GM18498 (cell line): Measurements from ENCODE around the gene ALG2.
A peak's percentile ranks its signal among the peaks of the same experiment; 100 is the strongest.
"Not testable (repeated sequence)": the region's sequence is repeated elsewhere in the genome, so short reads cannot be mapped to it uniquely, and the experiment has no call there.

Experiments
- ATAC-seq: cut with Tn5 transposase; IDR thresholded peaks from one replicate; pipeline ENCODE4 v1.9.1; 2021; ENCODE audit warnings: mild to moderate bottlenecking, moderate library complexity; ENCODE audit not compliant: unreplicated experiment

The ALG2 gene

DNA sequence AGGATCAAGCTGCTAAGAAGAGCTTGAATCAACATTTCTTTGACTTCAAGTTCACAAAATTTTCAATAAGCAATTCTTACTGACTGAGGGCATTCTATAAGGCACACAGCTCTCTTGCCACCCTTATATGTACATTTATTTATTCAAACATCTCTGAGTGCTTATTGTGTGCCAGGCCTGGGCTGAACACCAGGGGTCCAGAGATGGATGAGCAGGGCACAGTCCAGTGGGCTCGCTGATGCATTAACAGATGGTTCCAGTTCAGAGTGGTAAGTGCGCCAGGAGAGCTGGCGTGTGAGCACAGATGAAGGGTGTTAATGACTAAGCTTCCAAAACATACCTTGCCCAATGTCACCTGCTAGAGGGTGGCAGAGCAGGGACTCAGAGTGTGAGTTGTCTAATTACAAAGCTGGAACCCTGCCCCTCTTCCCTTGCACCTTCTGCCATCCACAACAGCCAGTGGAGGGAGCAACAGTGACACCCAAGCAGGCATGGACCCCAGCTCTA is 24.6 kb downstream of the ALG2 start:
- no peak for ATAC-seq

DNA sequence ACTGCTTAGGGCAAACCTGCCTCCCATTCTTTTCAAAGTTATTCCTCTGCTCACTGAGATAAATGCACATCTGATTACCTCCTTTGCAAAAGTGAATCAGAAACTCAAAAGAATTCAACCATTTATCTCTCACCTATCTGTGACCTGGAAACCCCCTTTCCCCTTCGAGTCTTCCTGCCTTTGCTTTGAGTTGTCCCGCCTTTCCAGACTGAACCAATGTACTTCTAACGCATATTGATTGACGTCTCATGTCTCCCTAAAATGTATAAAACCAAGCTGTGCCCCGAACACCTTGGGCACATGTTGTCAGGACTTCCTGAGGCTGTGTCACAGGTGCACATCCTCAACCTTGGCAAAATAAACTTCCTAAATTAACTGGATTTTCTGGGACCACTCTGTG is 25.3 kb downstream of the ALG2 start:
- ATAC-seq, result not testable (repeated sequence)

DNA sequence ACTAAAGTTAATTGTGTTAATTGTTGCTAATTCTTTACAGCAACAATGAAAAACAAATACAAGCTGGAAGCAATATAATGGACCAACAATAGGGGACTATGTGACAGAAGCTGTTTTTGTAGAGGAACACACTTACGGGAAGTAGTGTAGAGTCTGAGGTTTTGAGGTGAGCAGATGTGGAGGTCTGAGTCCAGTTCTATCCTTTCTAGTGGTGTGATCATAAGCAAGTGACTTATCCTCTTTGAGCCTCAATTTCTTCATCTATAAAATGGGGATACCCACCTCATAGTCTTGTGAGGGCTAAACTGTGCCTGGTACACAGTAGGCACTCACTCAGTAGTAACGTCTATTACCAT is 28.3 kb downstream of the ALG2 start:
- ATAC-seq, result no peak

DNA sequence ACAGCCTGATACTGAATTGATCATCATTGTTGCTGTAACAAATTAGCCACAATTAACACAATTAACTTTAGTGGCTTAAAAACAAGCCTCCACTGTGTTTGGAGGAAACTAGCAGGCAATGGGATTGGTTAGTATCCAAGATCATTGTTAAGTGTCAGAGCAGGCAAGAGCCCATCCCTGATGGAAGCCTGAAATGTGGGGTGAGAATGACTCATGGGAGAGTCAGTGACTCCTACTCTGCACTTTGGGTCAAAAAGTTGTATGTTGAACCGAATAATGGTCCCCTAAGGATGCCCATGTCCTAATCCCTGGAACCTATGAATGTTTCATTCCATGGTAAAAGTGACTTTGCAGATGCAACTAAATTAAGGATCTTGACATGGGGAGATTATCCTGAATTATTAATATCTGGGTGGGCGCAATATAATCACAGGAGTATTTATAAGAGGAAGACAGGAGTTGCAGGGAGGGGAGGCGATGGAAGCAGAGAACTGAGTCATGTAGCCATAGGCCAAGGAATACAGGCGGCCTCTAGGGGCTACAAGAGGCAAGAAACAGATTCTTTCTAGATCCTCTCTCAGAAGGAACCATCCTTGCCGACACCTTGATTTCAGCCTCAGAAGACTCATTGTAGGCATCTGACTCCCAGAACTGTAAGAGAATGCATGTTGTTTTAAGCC is 28.8 kb downstream of the ALG2 start:
- ATAC-seq, result no peak

DNA sequence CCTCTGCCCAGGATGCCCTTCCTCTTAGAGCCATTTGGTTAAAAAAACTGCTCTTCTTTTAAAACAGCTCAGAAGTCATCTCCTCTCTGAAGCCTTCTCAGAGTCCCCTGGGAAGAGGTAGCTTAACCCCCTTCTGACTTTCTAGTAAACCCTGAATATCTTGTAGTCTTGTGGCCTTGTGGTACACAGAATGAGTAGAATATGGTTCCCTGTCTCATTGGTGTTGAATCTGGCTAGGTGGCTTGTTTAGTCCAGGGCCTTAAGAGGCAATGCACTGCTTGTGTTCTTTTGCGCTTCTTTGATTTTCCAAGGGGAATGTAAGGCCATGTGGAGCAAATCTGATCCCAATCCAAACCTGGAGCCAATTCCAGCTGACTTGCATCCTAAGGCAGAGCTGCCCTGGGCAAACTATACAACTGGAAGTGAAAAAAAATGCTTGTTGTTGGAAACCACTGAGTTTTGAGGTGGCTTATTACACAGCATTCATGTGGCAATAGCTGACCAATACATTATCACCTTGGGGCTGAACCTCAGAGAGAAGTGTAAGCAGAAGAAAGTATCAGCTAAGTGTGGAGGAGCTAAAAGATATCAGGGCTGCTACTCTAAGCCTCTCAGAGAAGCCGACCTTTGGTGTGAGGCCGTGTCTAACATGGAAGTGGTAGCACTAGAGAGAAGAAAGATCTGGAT is 31.0 kb downstream of the ALG2 start:
- ATAC-seq, result no peak

DNA sequence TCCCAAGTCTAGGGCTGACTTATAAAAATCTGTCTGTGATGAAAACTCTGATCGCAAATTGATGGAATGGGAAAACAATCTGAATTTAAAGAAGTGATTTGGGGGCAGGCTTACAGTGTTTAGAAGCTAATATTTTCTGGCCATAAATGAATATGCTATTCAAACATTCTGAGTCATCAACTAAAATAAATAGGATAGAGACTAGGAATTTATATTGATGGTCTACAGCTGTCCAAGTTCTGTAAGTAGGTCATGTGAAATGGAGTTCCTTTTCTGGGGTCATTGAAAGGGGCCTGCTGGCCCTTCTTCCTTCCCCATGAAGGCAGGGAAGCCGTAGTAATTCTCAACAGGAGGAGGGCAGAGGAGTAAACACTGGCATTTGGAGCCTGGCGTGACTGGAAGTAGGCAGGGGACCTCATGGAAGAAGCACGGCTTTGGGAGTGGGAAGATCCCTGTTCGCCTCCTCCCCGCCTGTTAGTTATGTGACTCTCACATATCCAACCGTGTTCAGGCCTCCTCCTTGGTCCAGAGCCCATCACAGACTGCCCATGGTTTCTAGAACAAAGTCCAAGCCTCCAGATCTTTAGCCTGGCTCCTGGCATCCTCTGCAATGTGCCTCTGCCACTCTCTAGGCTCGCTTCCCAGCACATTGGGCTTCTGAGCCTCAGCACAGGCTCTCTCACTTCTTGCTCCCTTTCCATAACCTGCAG is 31.7 kb downstream of the ALG2 start:
- ATAC-seq, result no peak

DNA sequence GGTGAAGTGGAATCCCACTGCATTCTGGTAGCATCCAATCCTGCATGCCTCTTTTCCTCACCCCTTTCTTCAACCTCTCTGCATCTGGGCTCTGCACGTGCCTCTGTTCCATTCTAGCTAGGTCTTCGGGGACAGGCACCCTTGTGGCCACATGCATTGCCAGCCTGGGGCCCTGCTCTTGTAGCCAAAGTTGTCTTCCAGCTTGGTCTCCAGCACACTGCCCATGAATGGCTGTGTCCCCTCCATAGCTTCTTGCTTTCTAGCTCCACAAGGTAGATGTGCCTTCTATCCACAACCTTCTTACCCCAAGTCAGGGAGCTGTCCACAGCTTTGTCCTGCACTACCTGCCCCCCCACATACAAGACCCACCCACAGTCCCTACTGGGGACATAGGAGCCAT is 32.6 kb downstream of the ALG2 start:
- no peak for ATAC-seq

DNA sequence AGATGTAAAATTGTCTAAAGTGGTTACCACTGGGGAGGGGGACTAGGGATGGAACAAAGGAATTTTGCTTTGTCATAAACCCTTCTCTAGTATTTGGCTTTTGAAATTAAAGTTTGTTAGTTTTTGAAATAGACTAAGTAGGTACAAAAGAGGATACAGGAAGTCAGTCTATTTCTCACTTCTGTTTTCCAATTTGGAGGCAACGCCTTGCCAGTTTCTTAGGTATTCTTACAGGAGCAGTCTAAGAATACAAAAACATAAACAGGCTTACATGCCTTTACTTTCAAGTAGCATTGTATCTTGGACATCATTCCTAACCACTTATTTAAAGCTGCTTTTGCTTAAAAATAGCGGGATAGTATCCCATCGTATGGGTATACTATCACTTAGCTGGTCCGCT is 34.4 kb downstream of the ALG2 start:
- ATAC-seq, result no peak

DNA sequence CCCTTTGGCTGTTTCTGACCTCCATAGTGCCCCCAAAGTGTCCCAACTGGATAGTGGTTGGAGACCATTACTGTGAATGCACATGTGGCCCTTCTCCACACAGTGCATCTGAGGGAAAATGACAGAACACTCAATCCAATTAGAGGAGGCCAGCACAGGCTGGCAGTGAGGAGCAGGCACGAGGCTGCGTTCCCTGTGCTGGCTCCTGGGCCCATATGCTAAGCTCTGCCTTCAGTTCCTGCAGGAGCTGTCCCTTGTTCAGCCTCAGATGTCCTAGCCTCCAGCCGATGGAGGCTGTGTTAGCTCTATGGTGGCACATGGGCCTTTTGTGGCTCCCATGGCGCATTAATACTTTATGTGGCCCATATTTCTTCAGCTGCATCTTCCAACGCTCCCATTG is 35.8 kb downstream of the ALG2 start:
- ATAC-seq, result no peak

DNA sequence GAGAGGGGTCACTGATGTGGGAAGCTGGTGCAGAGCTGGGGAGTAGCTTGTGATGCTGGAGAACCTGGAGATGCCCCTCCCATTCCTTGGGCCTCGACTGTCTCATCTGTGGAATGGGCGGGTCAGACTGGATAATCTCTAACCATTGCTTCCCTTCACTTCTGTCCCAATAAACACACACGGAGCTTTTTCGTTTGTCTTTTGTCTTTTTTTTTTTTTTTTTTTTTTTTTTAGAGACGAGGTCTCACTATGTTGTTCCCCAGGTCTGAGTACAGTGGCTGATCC is 36.5 kb downstream of the ALG2 start:
- ATAC-seq, result no peak

DNA sequence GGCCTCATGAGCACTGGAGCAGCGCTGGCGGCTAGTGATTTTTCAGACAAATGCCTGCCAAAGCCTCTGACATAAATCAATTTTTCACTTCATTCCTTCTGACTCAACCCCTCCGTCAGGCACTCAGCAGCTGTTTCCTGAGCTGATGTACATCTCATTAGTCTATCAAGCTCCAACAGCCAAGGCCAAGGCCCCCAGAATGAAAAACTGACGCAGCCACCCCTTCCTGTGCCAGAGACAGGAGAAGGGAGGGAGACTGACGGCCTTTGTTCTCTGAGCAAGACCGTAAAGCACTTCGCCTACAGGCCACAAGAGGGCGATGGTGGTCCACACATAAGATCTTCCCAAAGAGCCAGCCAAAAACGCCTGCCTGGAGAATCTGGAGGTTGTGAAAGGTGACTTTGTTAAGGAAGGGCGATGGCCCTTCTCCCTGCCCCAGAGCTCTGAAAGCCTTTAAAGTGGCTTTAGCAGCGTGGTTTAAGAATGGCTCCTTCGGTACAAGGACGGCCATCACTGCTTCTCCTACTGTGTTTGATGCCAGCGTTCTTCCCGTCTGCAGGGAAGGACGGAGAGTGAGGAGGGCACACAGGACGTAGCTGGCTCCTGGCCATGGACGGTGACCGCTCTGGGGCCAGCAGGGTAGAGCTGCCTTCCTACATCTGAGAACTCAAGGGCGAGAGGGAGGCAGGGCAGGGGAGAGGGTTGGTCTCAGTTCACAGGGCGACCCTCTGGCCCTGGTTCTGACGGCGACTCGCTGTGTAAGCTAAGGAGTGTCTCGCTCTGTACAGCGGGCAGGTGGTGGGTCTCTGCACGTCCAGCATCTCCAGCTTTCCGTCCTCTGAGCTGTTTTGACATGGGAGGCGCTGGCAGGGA is 37.0 kb downstream of the ALG2 start:
- peak; percentile 57 for ATAC-seq

DNA sequence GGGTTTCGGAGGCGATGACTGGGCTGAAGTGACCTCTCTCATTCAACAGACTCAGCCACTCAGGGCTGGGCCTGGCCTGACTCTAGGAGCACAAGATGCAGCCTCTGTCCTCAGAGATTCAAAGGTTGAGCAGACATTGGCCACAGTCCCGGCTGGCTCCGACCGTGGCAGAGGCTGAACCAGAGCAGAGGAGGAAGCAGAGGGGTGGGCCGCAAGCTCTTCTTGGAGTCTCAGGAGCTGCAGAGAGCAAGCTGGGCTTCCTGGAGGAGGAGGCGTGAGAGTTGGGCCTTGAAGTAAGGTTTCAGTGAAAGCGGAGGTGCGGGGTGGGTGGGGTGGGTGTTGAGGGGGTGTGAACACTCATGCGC is 37.6 kb downstream of the ALG2 start:
- ATAC-seq, result no peak

DNA sequence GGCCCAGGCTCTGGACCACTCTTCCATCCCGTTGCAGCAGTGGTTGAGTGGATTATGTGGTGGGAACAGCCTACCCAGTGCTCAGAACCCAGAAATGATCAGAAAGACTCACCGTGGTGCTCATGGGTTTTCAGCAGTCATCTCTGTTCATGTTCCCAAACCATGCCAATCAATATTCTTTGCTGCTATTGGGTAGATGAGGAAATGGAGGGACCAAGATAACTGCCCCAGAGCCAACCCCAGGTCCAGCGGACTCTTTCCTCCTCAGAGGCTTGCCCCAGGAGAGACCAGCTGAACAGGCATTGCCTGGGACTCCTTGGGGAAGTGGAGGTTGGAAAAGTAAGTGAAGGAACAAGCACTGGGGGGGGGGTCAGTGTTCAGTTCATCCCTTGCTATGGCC is 38.1 kb downstream of the ALG2 start:
- ATAC-seq, result no peak

DNA sequence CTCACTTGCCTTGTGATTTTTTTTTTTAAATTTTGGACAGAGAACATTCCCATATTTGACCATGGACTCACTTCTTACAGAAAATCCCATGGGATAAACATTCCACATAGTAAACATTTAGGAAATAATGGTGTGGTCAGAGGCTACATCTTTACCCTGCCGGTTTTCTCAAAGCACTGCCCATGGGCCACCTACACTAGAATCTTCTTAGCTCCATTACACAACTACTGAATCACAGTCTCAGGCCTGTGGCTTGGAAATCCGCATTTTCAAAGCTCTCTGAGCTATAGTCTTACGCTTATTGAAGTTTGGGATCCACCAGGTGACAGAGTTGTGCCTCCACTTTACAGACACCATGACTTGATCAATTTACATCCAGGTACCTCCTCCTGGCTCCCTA is 39.4 kb downstream of the ALG2 start:
- ATAC-seq, result no peak

DNA sequence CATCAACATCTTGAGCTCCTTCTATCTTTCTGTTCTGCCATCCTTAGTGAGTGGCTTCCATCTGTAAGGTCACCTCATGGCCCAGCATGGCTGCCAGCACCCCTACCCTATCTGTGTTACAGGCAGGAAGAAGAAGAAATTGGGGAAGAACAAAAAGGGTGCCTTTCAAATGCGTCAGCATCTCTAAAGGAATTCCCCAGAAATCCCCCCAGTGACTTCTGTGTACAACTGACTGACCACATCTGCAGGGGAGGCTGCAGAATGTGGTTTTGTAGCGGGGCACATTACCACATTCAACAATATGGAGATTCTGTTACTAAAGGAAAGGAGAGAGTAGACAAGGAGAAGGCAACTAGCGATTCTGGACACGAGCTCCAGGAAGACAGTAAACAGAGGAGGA is 40.1 kb downstream of the ALG2 start:
- ATAC-seq, result peak; percentile 44

DNA sequence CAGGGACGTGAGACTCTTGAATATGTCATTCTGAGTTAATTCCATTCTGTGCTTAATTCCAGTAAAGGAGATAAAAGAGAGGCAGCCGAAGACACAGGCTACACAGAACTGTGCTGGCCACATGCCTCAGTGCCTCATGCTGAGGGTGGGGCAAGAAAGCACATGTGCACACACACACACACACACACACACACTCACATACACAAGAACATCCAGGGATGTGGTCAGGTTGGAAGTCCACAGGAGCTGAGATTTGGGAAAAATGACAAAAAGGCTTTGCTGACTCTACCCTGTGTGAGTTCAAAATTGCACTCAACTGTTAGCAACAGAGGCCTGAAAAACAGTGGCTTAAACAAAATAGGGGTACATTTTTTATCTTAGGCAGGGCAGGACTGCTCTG is 40.5 kb downstream of the ALG2 start:
- ATAC-seq, result no peak

DNA sequence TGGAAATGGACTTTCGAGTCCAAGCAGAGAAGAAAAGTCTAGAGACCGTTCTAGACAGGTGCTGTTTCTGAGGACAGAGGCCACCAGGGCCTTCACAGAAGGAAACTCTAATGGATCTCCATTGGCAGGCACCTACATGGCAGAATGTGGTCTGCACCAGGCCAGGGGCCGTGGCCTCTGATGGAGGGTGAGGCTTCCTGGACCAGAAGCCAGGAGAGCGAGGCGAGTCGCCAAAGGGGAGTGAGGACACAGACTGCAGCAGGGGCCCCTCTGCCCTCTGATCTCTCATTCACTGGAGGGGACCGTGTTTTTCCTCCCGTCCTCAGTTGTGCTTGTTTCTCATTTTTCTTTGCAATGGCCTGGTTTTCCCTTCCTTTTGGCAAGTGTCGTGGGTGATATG is 41.1 kb downstream of the ALG2 start:
- no peak for ATAC-seq

DNA sequence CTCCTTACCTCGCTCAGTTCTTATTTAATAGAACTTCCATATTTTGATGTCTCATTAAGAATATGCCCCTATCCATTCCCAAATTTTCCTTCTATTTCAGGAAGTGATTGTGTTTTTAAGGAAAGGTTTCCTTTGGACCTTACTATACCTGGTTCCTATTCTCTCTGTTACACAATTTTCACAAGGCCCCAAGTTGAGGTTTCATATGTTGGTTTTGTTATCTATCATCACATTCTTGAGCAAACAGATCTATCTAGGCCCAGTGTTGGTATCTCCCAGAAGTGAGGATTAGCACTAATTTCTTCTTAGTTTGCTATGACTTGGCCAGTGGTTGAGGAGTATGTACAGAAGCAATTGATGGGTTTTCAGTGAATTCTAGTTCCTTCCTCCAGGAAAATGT is 41.5 kb downstream of the ALG2 start:
- peak; percentile 44 for ATAC-seq

DNA sequence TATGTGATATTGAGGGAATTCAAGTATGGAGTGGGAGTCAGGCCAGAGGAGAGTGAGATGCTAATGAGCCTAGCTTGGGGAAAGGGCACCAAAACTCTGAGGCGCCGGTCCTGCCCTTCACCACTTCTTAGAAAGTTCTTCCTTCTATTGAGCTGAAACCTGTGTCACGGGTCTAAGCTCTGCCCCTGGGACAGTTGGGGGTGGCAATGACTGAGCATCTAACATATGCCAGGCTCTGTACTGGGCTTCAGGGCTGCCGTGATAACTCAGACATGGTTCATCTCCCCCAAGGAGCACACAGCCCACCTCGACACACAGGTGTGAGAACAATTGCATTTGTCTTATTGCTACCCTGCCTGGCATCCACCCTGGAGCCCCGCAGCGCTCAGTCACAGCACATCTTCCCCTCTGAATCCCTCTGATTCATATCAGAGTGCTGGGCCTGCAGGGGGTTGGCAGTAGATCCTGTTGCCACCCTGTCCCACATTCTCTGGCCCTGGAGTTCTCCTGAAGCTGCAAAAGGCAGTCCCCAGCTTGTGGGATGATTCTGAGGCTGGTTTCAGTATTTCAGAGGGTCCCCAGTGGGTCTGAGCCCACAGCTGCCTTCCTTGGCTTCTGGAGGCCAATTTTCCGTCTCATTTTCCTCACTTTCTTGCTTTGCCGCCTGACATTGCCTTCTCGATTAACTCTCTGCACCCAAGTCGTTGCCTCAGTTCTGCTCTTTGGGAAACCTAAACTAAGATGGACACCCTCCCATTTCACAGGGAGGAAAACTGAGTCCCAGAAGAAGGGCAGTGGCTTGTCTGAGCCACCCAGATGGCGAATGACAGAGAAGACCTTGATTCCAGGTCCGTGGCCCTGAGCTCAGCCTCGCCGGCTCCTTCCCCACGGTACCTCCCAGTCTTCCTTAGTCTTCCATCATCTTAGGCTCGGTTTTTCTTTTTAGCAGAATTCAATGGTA is 42.5 kb downstream of the ALG2 start:
- ATAC-seq, result no peak

DNA sequence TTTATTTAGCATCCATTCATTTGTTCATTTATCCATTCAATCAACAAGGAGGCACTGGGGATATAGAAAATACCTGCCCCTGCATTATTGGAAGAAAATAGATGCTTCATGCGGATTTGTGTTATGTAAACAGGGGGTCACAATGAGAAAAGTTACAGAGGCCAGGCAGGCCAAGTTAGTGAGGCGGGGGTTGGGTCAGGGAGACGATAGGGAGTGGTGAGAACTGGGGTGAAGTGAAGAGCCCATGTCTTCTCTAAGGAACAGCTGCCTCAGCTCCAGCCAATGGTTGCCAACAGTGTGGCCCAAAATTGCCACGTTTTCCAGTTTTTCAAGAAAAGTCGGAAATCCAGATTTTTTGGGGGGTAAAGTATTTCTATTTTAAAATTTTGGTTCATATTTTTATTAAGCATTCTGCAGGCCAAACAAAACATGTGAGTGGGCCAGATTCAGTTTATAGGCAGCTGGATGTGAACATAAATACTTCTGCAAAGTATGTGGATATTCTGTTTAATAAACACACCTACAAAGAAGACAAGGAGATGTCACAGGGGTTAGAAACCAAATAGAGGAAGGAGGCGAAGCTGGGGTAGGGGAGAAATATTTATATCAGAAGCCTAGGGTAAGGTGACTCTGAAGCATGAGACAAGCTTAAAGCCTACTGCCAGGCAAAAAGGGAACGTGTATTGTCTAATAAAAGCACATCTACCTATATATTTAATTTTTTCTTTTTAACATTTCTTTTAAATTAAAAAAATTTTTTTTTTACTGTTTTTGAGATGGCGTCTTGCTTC is 44.0 kb downstream of the ALG2 start:
- ATAC-seq, result no peak
